GM18907 (cell line): ENCODE data around the gene FBN3.

Source experiments
- ATAC-seq: cut with Tn5 transposase; IDR thresholded peaks from one replicate; pipeline ENCODE4 v1.9.1; 2021; ENCODE audit warnings: mild to moderate bottlenecking, moderate library complexity; ENCODE audit not compliant: unreplicated experiment

FBN3 gene

GRCh38 chr19:8148410-8149260 is 757 bp downstream of the FBN3 start:
- no peak for ATAC-seq

- ATAC-seq, result no peak
Observed at GRCh38 chr19:8148088-8148409, 1.3 kb downstream of the FBN3 start.

GRCh38 chr19:8147582-8147978 is 1.8 kb downstream of the FBN3 start:
- ATAC-seq, result no peak

- ATAC-seq, result no peak
Observed at GRCh38 chr19:8146877-8147581, 2.4 kb downstream of the FBN3 start.

DNA sequence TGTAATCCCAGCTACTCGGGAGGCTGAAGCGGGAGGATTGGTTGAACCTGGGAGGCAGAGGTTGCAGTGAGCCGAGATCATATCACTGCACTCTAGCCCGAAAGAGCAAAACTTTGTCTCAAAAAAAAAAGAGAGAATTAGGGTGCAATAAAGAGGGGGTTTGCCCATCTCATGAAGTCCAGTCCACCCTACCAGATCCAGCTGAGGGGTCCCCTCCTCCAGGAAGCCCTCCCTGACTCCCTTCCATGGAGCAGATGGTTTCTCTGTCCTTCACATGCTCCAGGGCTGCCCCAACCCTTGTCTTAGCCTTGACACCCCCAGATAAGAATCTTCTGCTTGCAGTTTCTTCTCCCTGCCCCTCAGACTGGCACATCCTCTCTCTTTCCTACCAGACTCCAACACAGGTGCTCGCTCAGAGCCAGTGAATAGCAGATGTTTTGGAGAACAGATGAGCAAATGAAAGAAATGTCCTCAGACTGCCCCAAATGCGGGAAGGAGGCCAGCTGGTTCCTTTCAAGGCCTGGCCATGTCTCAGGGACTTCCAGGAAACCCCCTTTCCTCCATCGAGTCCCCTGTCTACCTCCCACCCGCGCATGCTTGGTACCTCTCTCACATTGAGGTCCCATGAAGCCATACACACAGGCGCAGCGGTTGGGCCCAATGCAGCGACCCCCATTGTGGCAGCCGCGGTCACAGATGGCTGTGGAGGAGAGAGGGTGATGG is 5.0 kb downstream of the FBN3 start:
- no peak for ATAC-seq

DNA sequence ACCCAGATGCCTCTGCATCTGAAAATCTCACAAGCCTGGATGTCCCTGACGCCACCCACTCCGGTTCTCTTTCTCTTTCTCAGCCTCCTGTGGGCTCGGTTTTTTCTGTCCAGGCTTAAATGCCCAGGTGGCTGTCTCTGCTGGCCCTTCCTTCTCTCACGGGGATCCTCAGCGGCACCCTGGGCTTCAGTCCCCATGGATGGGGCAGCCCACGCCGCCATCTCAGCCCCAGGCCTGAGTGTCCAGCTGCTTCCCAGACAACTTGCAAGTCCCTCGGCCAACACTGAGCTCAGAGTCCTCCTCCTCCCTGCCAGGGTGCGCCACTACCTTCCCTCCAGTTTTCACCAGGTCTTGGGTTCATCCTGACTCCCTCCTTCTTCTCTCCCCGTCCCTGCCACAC is 6.4 kb downstream of the FBN3 start:
- ATAC-seq, result no peak

DNA sequence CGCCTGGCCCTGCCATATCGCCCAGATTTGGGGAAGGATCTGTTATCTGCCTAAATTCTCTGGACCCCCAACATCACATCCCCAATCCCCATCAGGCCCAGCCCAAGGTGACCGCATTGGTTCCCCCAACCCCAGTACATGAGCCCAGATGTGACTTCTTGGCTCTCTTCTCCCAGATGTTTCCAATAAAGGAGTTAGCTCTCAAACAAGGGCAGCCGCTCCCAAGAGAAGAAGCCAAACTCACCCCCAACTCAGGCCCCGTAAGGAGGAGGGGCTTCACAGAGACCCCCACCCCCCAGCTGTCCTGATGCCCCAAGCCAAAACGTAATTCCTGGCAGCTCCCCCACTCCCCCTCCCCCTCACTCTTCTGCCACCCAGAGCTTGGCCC is 6.9 kb downstream of the FBN3 start:
- no peak for ATAC-seq

DNA sequence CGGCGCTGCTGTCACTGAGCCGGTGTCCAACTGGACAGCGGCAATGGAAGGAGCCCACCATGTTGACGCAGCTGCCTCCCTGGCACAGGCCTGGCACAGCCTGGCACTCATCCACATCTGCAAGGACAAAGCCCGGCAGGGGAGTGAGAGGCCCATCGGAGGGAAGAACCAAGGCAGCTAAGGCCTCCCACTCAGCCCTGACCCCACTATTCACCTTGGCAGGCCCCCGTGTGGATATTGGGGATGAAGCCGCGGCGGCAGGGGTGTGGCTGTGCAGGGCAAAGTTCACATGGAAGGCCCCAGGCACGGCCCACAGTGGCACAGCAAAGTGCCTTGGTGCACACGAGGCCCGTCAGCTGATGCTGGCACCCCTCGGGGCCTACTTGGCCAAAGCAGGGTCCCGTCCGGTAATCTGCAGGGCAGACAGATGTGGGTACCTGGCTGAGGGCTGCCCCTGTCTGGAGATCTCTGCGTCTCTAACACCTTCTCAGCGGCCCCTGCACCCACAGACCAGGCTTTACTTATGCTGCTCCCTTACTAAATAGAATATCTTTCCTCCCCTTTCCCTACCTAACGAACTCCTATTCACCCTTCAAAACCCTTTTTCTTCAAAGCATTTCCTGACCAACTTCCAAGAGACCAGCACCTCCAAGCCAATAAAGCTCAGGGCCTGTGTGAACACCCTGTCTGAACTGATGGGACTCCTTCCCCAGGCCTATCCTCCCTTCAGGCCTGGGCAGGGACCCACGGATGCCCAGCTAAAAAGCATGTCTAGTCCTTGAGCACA is 7.5 kb downstream of the FBN3 start:
- ATAC-seq, result no peak

DNA sequence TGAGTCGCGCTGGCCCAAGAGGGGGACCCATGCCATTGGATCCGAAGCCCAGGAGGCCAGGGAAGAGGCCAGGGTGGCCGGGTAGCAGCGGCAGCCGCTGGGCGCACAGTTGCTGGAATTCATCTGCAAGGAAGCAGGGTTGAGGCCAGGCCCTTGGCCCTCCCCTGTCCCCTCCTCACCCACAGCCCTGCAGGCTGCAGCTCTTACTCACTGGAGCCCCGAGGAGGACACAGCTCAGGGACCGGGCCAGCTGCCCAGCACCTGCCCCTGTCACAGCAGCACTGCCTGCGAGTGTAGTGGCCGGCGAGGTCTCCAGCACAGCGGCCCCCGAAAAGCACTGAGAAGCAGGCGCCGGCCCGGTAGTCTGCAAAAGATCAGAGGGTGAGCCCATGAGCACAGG is 11.2 kb downstream of the FBN3 start:
- no peak for ATAC-seq

DNA sequence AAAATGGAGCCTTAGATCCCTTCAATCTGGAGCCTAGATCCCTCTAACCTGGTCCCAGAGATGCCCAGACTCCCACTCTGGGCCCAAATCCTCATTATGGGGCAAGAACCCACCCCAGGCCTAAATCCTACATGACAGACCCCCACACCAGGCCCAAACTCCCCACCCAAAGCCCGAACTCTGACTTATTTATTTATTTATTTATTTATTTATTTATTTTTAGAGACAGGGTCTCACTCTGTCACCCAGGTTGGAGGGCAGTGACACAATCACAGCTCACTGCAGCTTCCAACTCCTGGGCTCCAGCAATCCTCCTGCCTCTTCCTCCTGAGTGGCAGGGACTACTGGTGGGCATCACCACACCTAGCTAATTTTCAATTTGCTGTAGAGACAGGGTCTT is 12.0 kb downstream of the FBN3 start:
- no peak for ATAC-seq

DNA sequence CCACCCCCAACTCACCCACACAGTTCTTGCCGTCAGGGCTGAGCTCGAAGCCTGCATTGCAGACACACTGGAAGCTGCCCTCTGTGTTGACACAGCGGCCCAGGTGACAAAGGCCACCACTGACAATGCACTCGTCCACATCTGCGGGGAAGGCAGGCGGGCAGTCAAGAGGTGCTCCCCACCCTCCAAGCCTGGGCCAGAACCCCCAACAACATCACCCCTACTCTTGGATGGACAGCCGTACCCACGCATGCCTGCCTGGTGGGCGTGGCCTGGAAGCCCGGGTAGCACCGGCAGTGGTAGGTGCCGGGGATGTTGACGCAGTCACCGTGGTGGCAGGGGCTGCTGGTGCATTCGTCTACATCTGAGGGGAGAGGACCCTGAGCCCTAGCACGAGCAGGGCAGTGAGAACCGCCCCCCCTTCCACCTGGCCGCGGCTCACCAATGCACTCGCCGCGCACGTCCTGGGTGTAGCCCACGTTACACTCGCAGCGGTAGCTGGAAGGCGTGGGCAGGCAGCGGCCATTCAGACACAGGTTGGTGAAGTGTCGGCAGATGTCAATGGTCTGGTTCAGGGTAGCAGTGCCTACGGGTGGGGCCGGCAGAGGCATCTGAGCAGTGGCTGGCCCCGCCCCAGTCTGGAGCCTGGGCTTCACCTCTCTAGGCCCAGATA is 13.3 kb downstream of the FBN3 start:
- no peak for ATAC-seq

DNA sequence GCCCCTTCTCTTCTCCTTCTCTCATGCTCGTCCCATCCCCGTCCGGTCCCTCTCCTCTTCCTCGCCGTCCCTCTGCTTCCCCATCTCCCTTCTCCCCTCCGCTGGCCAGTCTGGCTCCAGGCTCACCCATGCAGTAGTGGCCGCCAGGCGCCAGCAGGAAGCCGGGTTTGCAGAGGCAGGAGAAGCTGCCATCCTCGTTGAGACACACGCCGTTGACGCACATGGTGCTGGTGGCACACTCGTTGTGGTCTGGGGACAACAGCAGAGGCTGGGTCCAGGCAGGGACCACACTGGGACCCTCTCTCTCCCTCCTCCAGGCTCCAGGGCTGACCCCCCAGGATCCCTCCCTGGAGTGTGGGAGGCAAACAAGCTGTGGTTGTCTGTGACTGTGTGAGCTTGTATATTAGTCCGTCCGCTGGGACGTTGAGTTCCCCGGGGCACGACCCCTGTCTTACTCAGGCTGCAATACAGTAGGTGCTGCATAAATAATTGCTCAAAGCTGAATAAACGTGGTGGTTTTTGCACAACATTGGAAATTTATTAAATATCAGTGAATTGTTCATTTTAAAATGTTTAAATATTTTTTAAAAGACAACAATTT is 16.4 kb downstream of the FBN3 start:
- ATAC-seq, result no peak

DNA sequence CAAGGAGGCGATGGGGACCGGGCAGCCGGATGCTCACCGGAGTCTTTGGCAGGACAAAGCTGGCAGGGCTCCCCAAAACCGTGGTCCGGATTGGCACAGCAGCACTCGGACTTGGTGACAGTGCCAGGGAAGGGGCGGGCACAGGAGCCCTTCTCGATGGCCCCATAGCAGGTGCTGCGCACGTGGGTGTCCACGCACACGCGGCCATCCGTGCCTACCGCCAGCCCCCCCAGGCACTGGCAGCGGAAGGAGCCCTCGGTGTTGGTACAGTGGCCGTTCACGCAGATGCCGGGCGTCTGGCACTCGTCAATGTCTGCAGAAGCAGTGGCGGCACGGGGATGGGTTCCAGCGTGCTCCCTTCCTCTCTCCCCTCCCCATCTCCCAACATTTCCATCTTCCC is 17.9 kb downstream of the FBN3 start:
- no peak for ATAC-seq

DNA sequence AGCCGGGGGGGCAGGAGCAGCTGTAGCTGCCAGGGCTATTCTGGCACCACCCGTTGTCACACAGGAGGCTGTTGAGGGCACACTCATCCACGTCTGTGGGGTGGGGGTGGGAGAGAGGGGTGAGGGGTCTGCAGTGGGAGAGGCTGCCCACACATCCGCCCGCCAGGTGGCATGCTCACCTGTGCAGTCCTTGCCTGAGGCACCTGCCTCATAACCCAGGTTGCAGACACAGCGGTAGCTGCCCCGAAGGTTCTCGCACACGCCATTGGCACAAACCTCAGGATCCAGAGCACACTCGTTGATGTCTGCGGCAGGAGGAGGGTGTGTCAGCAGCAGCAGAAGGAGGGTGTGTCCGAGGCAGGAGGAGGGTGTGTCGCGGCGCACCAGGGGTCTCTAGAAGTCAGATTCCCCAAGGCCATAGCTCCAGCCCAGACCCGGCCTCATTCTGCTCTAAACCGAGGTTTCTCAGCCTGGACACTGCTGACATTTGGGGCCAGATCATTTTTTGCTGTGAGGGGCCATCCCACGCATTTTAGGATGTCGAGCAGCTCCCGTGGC is 20.3 kb downstream of the FBN3 start:
- no peak for ATAC-seq

GRCh38 chr19:8128551-8128950 is 20.8 kb downstream of the FBN3 start:
- ATAC-seq, result no peak

- no peak for ATAC-seq
Observed at GRCh38 chr19:8127311-8127710, 22.1 kb downstream of the FBN3 start.

GRCh38 chr19:8126511-8126910 is 22.9 kb downstream of the FBN3 start:
- ATAC-seq, result no peak

DNA sequence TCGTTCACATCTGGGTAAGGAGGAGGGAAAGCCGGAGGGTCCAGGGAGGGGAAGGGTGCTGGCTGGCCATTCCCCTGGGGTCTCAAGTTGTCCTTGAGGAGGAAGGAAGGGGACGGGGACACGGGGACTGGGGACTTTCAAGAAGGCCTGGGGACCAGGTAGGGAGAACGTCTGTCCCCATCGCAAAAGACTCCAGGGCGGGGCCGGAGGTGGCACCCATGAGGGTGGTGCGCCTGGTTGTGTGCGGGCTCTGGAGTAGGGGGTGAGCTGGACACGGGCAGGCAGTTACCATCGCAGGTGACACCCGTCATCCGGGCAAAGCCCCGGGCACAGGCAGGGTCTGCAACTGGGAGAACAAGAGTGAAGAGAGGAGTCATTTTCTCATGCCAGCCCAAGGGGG is 23.4 kb downstream of the FBN3 start:
- ATAC-seq, result no peak

DNA sequence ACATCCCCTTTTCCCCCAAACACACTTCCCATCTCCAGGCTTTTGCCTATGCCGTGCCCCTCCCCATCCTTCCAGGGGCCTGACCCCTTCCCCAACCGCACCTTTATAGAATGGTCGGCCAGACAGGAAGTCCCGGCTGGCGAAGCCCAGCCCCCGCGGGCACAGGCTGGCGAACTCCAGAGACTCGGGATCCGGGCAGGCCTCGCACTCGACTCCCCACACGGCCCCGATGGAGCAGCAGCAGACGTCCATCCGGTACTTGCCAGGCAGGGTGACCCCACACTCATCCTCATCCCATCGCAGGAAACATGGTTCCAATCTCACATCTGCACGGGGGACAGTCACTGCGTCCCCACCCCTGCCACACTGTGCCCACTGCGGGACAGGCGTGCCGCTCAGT is 25.7 kb downstream of the FBN3 start:
- no peak for ATAC-seq
